HCT116 (cell line): ENCODE measurements around the gene ACSL3. TPM values are rescaled to one million over a fixed set of nuclear protein-coding genes. Genes with fewer than 3 reads are reported as not detected.

Experiments
- ATAC-seq: fragments of 200-7000 bp; cut with Tn5 transposase; 2 replicates; pipeline ENCODE4 v1.9.1; 2020; ENCODE audit warnings: mild to moderate bottlenecking, moderate library complexity
- BruUV-seq: library from RNA; stranded (reverse); fragments of 400-500 nt; replicated peaks from 2 replicates; lab custom pipeline; 2021; lab: Mats Ljungman, UMichigan
- CTCF ChIA-PET: fragments of 300-600 bp; sonication (Branson Sonifier 250); formaldehyde crosslinking; loops from one replicate; lab custom pipeline; 2021; ENCODE audit warnings: antibody characterized with exemption; lab: Charles Lee
- POLR2A ChIA-PET: fragments of 300-600, 350-600 bp; sonication (Branson Sonifier 250); formaldehyde crosslinking; loops from one replicate; lab custom pipeline; 2021; ENCODE audit warnings: antibody characterized with exemption; lab: Charles Lee
- RAD21 ChIA-PET, 2 experiments: fragments of 300-600 bp; sonication (Branson Sonifier 250); formaldehyde crosslinking; loops; one replicate each; lab custom pipeline; 2023; ENCODE audit warnings: low total read pairs in 2 of 2; ENCODE audit not compliant: uncharacterized antibody in 2 of 2, unreplicated experiment in 2 of 2, low non-redundant PET in 1 of 2; lab: Charles Lee
- DNase-seq: peaks from one replicate; pipeline ENCODE4 v3.0.0-alpha.2; 2010; ENCODE audit warnings: low read depth, low spot score
- H2AFZ ChIP-seq: fragments of 200-600 bp; shearing (Covaris generic), sonication (generic); 2 replicates; pipeline ENCODE4 v1.6.1; 2017; ENCODE audit warnings: low read depth, mixed run types, mixed read lengths, antibody characterized with exemption, low read length; ENCODE audit not compliant: poor library complexity, severe bottlenecking
- H3K27ac ChIP-seq: 2 replicates; pipeline ENCODE4 v1.5.1; 2012; ENCODE audit warnings: low read depth, low read length
- H3K27me3 ChIP-seq: fragments of 200-600 bp; sonication (generic); 2 replicates; pipeline ENCODE4 v1.6.1; 2016; ENCODE audit warnings: mixed run types, low read length, mixed read lengths; ENCODE audit not compliant: insufficient read depth
- H3K36me3 ChIP-seq, 2 experiments: fragments of 200-500 bp in 1 of 2; fragments of 200-600 bp in 1 of 2; sonication (Bioruptor generic) in 1 of 2; sonication (generic) in 1 of 2; 2 replicates each; pipeline versions ENCODE4 v1.5.1 to v1.6.1; 2014 to 2016; ENCODE audit warnings: low read length in 2 of 2, inconsistent platforms in 1 of 2, mixed read lengths in 1 of 2, mixed run types in 1 of 2; ENCODE audit not compliant: insufficient read depth in 2 of 2, control insufficient read depth in 1 of 2
- H3K4me1 ChIP-seq, 2 experiments: fragments of 200-600 bp in 1 of 2; sonication (generic) in 1 of 2; 2 replicates each; pipeline versions ENCODE4 v1.5.1 to v1.6.1; 2012 to 2017; ENCODE audit warnings: low read length in 2 of 2, inconsistent platforms in 1 of 2, mild to moderate bottlenecking in 1 of 2, mixed read lengths in 1 of 2, mixed run types in 1 of 2, moderate library complexity in 1 of 2; ENCODE audit not compliant: insufficient read depth in 2 of 2, control insufficient read depth in 1 of 2
- H3K4me2 ChIP-seq: fragments of 200-600 bp; sonication (generic); 2 replicates; pipeline ENCODE4 v1.6.1; 2017; ENCODE audit warnings: mixed run types, low read length, mixed read lengths
- H3K4me3 ChIP-seq, 2 experiments: fragments of 200-600 bp in 1 of 2; sonication (generic) in 1 of 2; replicated peaks in 1 of 2; 2 replicates each; pipeline ENCODE4 v1.5.1; 2011 to 2016; ENCODE audit warnings: low read length in 2 of 2, control low read depth in 1 of 2, low read depth in 1 of 2, mild to moderate bottlenecking in 1 of 2, mixed read lengths in 1 of 2, mixed run types in 1 of 2
- H3K79me2 ChIP-seq: fragments of 200-600 bp; sonication (generic); 2 replicates; pipeline ENCODE4 v1.6.1; 2017; ENCODE audit warnings: mild to moderate bottlenecking, mixed run types, low read length, moderate library complexity, mixed read lengths; ENCODE audit not compliant: insufficient read depth
- H3K9ac ChIP-seq: fragments of 200-600 bp; sonication (generic); 2 replicates; pipeline ENCODE4 v1.6.1; 2016; ENCODE audit warnings: low read length, mixed read lengths
- H3K9me2 ChIP-seq: fragments of 200-600 bp; sonication (generic), shearing (Covaris generic); 2 replicates; pipeline ENCODE4 v1.6.1; 2017; ENCODE audit warnings: mixed run types, mild to moderate bottlenecking, moderate library complexity; ENCODE audit not compliant: insufficient read depth
- H3K9me3 ChIP-seq, 2 experiments: fragments of 200-500 bp in 1 of 2; fragments of 200-600 bp in 1 of 2; sonication (Bioruptor generic) in 1 of 2; sonication (generic) in 1 of 2; 2 replicates each; pipeline ENCODE4 v1.6.1; 2014 to 2017; ENCODE audit warnings: low read length in 2 of 2, mixed read lengths in 2 of 2, inconsistent platforms in 1 of 2, low read depth in 1 of 2, mild to moderate bottlenecking in 1 of 2, mixed run types in 1 of 2, moderate library complexity in 1 of 2; ENCODE audit not compliant: control insufficient read depth in 1 of 2, insufficient read depth in 1 of 2
- H4K20me1 ChIP-seq: fragments of 200-600 bp; sonication (generic), shearing (Covaris generic); 2 replicates; pipeline ENCODE4 v1.6.1; 2017; ENCODE audit warnings: mixed run types, mild to moderate bottlenecking, moderate library complexity; ENCODE audit not compliant: insufficient read depth
- CEBPB ChIP-seq: IDR thresholded peaks from 2 replicates; pipeline ENCODE4 v1.6.1; 2012; ENCODE audit warnings: low read depth
- JUND ChIP-seq: IDR thresholded peaks from 2 replicates; pipeline ENCODE4 v1.6.1; 2012
- TCF7L2 ChIP-seq: IDR thresholded peaks from 2 replicates; pipeline ENCODE4 v1.7.0; 2011; ENCODE audit warnings: borderline replicate concordance, inconsistent platforms; ENCODE audit not compliant: insufficient read depth, insufficient read length; ENCODE audit errors: extremely low read depth
- YY1 ChIP-seq: IDR thresholded peaks from 2 replicates; pipeline ENCODE4 v1.6.1; 2011; ENCODE audit warnings: low read length, low read depth, moderate library complexity, mild to moderate bottlenecking; ENCODE audit not compliant: insufficient replicate concordance; ENCODE audit errors: extremely low read depth
- ZBTB33 ChIP-seq: IDR thresholded peaks from 2 replicates; pipeline ENCODE4 v1.6.1; 2011; ENCODE audit warnings: mild to moderate bottlenecking, low read length, moderate library complexity; ENCODE audit not compliant: insufficient replicate concordance; ENCODE audit errors: extremely low read depth
- ZFX ChIP-seq: fragments of 450-650 bp; IDR thresholded peaks from 2 replicates; pipeline ENCODE4 v1.6.1; 2017
- ZNF274 ChIP-seq: fragments of 200-500 bp; sonication (Bioruptor generic); IDR thresholded peaks from 2 replicates; pipeline ENCODE4 v1.6.1; 2014; ENCODE audit warnings: mild to moderate bottlenecking, low read depth, low read length, inconsistent platforms
- intact Hi-C: fragments of 100-400 bp; cut with micrococcal nuclease; formaldehyde crosslinking; loops from 2 replicates; pipeline ENCODE4 v1.10.0; 2022
- total RNA-seq: library from RNA; stranded (reverse); gene quantifications from one replicate; pipeline ENCODE4 v1.2.1, GENCODE V29; 2021; ENCODE audit not compliant: unreplicated experiment
- TF ChIP-seq, protein P1 (sequence below), 3 experiments: fragments of 200-600 bp in 1 of 3; sonication (generic) in 1 of 3; IDR thresholded peaks in 2 of 3; conservative IDR thresholded peaks in 1 of 3; 2 replicates each; pipeline ENCODE4 v1.5.1; 2012 to 2017; ENCODE audit warnings: low read depth in 2 of 3, low read length in 2 of 3, antibody characterized with exemption in 1 of 3, borderline replicate concordance in 1 of 3, control low read depth in 1 of 3, mild to moderate bottlenecking in 1 of 3, mixed read lengths in 1 of 3, mixed run types in 1 of 3, moderate library complexity in 1 of 3; ENCODE audit not compliant: insufficient read depth in 1 of 3

The ACSL3 gene
- total RNA-seq, 1 experiment from 2014 or later: 142 TPM

DNA sequence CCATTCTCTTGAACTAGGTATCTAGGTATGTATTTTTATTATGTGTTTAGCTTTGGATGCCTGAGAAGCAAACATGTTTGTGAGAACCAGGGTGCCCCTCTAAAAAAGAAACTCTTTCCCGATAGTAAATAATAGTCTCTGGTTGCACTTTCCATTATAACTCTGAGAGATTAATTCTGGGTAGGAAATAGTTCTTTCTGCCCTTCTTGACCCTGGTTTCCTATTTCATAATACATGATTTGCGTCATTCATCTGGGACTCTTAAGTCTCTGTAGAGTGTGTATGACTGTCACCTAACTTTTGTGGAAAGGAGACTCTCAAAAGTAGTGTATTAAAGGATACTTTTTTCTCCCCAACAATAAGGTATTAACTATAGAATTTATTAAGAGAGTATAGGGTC lies 31.5 kb downstream of the ACSL3 start:
- no peak overlapping the region for H3K9ac ChIP-seq
- DNase-seq (no peak), ATAC-seq (no peak)
- H3K79me2 ChIP-seq: peaks cover 80% of the 10 kb centered on the region
- H3K4me2 ChIP-seq: no peak overlapping the region
- no peak overlapping the region for H3K27ac ChIP-seq
- no peak overlapping the region for H2AFZ ChIP-seq
- RAD21 ChIA-PET: no interaction called here
- CTCF ChIA-PET: interaction anchor here (1.2 kb wide), 1 partner anchor 11 kb away, joined by 3 read pairs; no protein-coding TSS in a partner anchor
- H3K27me3 ChIP-seq: no peaks in the 10 kb centered on the region
- H3K9me3 ChIP-seq: no peaks in the 10 kb centered on the region
- peaks cover 6% of the 10 kb centered on the region for H4K20me1 ChIP-seq
- BruUV-seq: no TSS peak
- POLR2A ChIA-PET: no interaction called here
- intact Hi-C loops: no loop called here
- H3K9me2 ChIP-seq: no peaks in the 10 kb centered on the region
- no peaks in the 10 kb centered on the region for H3K36me3 ChIP-seq
- TF ChIP-seq YY1 (no peak), JUND (no peak), TCF7L2 (no peak), ZFX (no peak), ZNF274 (no peak), CEBPB (0 out of 2 replicates have a peak, but pooled peaks have one; percentile 48), ZBTB33 (no peak)
- TF ChIP-seq, protein P1, sequence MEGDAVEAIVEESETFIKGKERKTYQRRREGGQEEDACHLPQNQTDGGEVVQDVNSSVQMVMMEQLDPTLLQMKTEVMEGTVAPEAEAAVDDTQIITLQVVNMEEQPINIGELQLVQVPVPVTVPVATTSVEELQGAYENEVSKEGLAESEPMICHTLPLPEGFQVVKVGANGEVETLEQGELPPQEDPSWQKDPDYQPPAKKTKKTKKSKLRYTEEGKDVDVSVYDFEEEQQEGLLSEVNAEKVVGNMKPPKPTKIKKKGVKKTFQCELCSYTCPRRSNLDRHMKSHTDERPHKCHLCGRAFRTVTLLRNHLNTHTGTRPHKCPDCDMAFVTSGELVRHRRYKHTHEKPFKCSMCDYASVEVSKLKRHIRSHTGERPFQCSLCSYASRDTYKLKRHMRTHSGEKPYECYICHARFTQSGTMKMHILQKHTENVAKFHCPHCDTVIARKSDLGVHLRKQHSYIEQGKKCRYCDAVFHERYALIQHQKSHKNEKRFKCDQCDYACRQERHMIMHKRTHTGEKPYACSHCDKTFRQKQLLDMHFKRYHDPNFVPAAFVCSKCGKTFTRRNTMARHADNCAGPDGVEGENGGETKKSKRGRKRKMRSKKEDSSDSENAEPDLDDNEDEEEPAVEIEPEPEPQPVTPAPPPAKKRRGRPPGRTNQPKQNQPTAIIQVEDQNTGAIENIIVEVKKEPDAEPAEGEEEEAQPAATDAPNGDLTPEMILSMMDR (IDR thresholded peaks at IDR 0.05 in 2 of 3, conservative IDR thresholded peaks at IDR 0.05 in 1 of 3; ENCODE audit: borderline replicate concordance in 1 of 3, insufficient read depth in 1 of 3, low read depth in 2 of 3, low read length in 2 of 3): no peak
- H3K4me1 ChIP-seq: peaks cover 3 to 5% of the 10 kb centered on the region in 2 experiments; a peak in 2 of 4 replicates
- H3K4me3 ChIP-seq: no peak overlapping the region
